NK-92 (cell line): ENCODE measurements around the gene GRID2IP.
"Not testable (repeated sequence)": the region's sequence is repeated elsewhere in the genome, so short reads cannot be mapped to it uniquely, and the experiment has no call there.

Experiments
- DNase-seq: peaks from one replicate; lab custom pipeline; 2025; ENCODE audit not compliant: unreplicated experiment; lab: John Stamatoyannopoulos, UW

The GRID2IP gene

DNA sequence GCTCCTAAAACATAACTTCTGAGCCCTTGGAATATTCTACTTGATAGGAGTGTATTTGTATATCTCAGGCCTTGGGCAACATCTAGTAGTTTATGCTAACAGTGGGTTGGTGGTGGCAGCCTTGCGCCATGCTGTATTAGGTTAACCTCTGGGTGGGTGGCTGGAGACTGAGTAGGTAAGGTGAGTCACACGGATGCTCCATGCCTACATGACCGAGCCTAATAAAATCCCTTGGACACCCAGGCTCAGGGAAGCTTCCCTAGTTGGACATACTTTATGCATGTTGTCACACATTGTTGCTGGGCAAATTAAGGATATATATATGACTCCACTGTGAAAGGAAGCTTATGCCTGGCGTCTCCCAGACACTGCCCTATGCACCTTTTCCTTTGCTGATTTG, 97.5 kb downstream of the GRID2IP start:
- DNase-seq: no peak

- DNase-seq: no peak
These were observed 100.0 kb downstream of the GRID2IP start for GRCh38 chr7:6451224-6451705.

DNA sequence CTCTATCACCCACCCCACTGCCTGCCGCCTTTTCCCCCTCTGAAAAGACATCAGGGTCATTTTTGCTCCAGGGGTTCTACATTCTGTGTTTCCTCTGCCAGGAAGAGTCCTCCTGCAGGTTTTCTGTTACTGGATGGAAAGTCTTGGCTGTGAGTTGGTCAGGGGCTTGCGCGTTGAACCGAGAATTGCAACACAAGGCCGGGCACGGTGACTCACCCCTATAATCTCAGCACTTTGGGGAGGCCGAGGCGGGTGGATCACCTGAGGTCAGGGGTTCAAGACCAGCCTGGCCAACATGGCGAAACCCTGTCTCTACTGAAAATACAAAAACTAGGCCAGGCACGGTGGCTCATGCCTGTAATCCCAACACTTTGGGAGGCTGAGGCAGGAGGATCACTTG, 100.7 kb downstream of the GRID2IP start:
- not testable (repeated sequence) for DNase-seq

- DNase-seq: not testable (repeated sequence)
These were observed 101.4 kb downstream of the GRID2IP start for GRCh38 chr7:6449884-6450283.

DNA sequence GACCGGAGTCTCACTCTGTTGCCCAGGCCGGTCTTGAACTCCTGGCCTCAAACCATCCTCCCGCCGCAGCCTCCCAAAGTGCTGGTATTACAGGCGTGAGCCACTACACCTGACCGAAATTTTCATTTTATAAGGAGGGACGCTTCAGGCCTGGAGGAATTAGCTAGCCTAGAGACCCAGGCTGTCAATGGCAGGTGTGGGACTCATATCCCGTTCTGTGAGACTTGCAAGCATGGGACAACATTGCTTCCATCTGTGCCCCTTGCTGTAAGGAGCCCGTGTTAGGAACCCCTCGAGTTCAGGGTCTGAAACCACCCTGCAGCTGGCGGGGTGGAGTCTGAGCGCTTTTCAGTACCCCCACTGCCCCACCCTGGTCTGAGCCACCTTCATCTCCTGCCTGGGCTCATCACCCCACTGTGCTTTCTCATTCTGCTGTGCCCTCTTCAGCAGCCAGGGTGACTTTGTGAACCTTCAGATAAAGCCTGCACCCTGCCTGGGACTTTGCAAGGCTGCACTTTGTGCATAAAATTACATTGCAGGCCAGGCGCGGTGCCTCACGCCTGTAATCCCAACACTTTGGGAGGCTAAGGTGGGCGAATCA, 102.2 kb downstream of the GRID2IP start:
- no peak for DNase-seq

- DNase-seq: peak; percentile 43
These were observed 103.6 kb downstream of the GRID2IP start, which contains the start of gene DAGLB for GRCh38 chr7:6447581-6448199. TSS of gene DAGLB (minus strand) at chr7:6447954. CDS start at chr7:6447842, 112 bp downstream.
